IMR-90 (cell line): ENCODE results near the gene MED17. TPM values are rescaled to one million over a fixed set of nuclear protein-coding genes. Genes with fewer than 3 reads are reported as not detected.

Experiments
- ATAC-seq: fragments of 200-7000 bp; cut with Tn5 transposase; 2 replicates; pipeline ENCODE4 v1.9.1; 2020; ENCODE audit warnings: low read depth, mild to moderate bottlenecking, moderate library complexity
- BruUV-seq: library from RNA; stranded (reverse); fragments of 400-500 nt; replicated peaks from 2 replicates; lab custom pipeline; 2021; lab: Mats Ljungman, UMichigan
- CTCF ChIA-PET: fragments of 300-600 bp; formaldehyde crosslinking; extraction: SDS; loops from one replicate; lab custom pipeline; 2021; ENCODE audit warnings: antibody characterized with exemption; lab: Yijun Ruan, JAX
- POLR2A ChIA-PET: fragments of 300-600 bp; sonication (Branson Sonifier 250); formaldehyde crosslinking; loops from one replicate; lab custom pipeline; 2022; ENCODE audit warnings: antibody characterized with exemption; ENCODE audit not compliant: unreplicated experiment; lab: Charles Lee
- DNase-seq: peaks from one replicate; pipeline ENCODE4 v3.0.0; 2013
- H2AFZ ChIP-seq: replicated peaks from 2 replicates; pipeline ENCODE3; 2013; ENCODE audit warnings: low read length, mild to moderate bottlenecking; ENCODE audit not compliant: poor library complexity
- H2AK5ac ChIP-seq: 2 replicates; pipeline ENCODE4 v1.6.1; 2013; ENCODE audit warnings: low read depth, low read length, inconsistent platforms
- H2AK9ac ChIP-seq: replicated peaks from 2 replicates; pipeline ENCODE3; 2013; ENCODE audit warnings: mild to moderate bottlenecking, low read depth, low read length, moderate library complexity; ENCODE audit not compliant: poor library complexity
- H2BK120ac ChIP-seq: 2 replicates; pipeline ENCODE4 v1.6.1; 2013; ENCODE audit warnings: low read depth, low read length, inconsistent platforms
- H2BK15ac ChIP-seq: 3 replicates; pipeline ENCODE4 v1.6.1; 2013; ENCODE audit warnings: low read depth, low read length, inconsistent platforms
- H2BK20ac ChIP-seq: 2 replicates; pipeline ENCODE4 v1.6.1; 2013; ENCODE audit warnings: low read depth, mild to moderate bottlenecking, inconsistent platforms, low read length, moderate library complexity
- H2BK5ac ChIP-seq: 2 replicates; pipeline ENCODE4 v1.6.1; 2013; ENCODE audit warnings: mild to moderate bottlenecking, low read depth, low read length, inconsistent platforms; ENCODE audit not compliant: poor library complexity, severe bottlenecking
- H3K14ac ChIP-seq: replicated peaks from 2 replicates; pipeline ENCODE4 v1.6.1; 2013; ENCODE audit warnings: low read depth, low read length, inconsistent platforms
- H3K18ac ChIP-seq: 2 replicates; pipeline ENCODE4 v1.6.1; 2013; ENCODE audit warnings: low read depth, low read length, control low read depth
- H3K23ac ChIP-seq: 2 replicates; pipeline ENCODE4 v1.6.1; 2013; ENCODE audit warnings: low read depth, low read length, inconsistent platforms
- H3K27ac ChIP-seq: 2 replicates; pipeline ENCODE4 v1.5.1; 2013; ENCODE audit warnings: mild to moderate bottlenecking, control low read depth, low read length; ENCODE audit not compliant: insufficient read depth
- H3K27me3 ChIP-seq: 2 replicates; pipeline ENCODE4 v1.6.1; 2013; ENCODE audit warnings: low read length; ENCODE audit not compliant: control insufficient read depth, insufficient read depth
- H3K36me3 ChIP-seq: 2 replicates; pipeline ENCODE4 v1.6.1; 2013; ENCODE audit warnings: low read length, mixed read lengths; ENCODE audit not compliant: control insufficient read depth, insufficient read depth
- H3K4ac ChIP-seq: 2 replicates; pipeline ENCODE4 v1.6.1; 2013; ENCODE audit warnings: low read depth, low read length, inconsistent platforms
- H3K4me1 ChIP-seq: 2 replicates; pipeline ENCODE4 v1.6.1; 2013; ENCODE audit warnings: low read length, mixed read lengths; ENCODE audit not compliant: control insufficient read depth, insufficient read depth
- H3K4me2 ChIP-seq: 2 replicates; pipeline ENCODE4 v1.6.1; 2013; ENCODE audit warnings: low read depth, mild to moderate bottlenecking, control low read depth, low read length, moderate library complexity
- H3K4me3 ChIP-seq: 2 replicates; pipeline ENCODE4 v1.5.1; 2013; ENCODE audit warnings: low read depth, mild to moderate bottlenecking, control low read depth, low read length, moderate library complexity; ENCODE audit not compliant: insufficient read depth
- H3K56ac ChIP-seq: 2 replicates; pipeline ENCODE4 v1.6.1; 2013; ENCODE audit warnings: low read length, inconsistent platforms; ENCODE audit not compliant: insufficient read depth; ENCODE audit errors: extremely low read depth
- H3K79me1 ChIP-seq, 2 experiments: 2 replicates each; pipeline ENCODE4 v1.6.1; 2013; ENCODE audit warnings: low read length in 2 of 2, inconsistent platforms in 1 of 2, low read depth in 1 of 2
- H3K9ac ChIP-seq: 2 replicates; pipeline ENCODE4 v1.6.1; 2013; ENCODE audit warnings: low read depth, low read length, control low read depth
- H3K9me1 ChIP-seq: 2 replicates; pipeline ENCODE4 v1.6.1; 2013; ENCODE audit warnings: low read length, inconsistent platforms; ENCODE audit not compliant: insufficient read depth
- H3K9me3 ChIP-seq: 2 replicates; pipeline ENCODE4 v1.6.1; 2013; ENCODE audit warnings: low read length; ENCODE audit not compliant: control insufficient read depth, insufficient read depth
- H4K20me1 ChIP-seq: 2 replicates; pipeline ENCODE4 v1.6.1; 2013; ENCODE audit warnings: low read length, inconsistent platforms; ENCODE audit not compliant: insufficient read depth
- H4K5ac ChIP-seq: 2 replicates; pipeline ENCODE4 v1.6.1; 2013; ENCODE audit warnings: mild to moderate bottlenecking, low read depth, low read length, control low read depth
- H4K8ac ChIP-seq, 2 experiments: 2 replicates each; pipeline ENCODE4 v1.6.1; 2013; ENCODE audit warnings: low read depth in 2 of 2, low read length in 2 of 2, control low read depth in 1 of 2, inconsistent platforms in 1 of 2
- H4K91ac ChIP-seq: 2 replicates; pipeline ENCODE4 v1.6.1; 2013; ENCODE audit warnings: low read depth, low read length, inconsistent platforms; ENCODE audit not compliant: insufficient read depth
- BHLHE40 ChIP-seq: fragments of 150-350 bp; IDR thresholded peaks from 2 replicates; pipeline ENCODE4 v1.6.1; 2016; ENCODE audit warnings: mild to moderate bottlenecking, low read depth, low read length
- CEBPB ChIP-seq: IDR thresholded peaks from 2 replicates; pipeline ENCODE4 v1.6.1; 2012; ENCODE audit warnings: low read depth, low read length, improper control_type of control experiment
- CHD1 ChIP-seq: IDR thresholded peaks from 2 replicates; pipeline ENCODE4 v1.6.1; 2012; ENCODE audit warnings: low read depth, low read length, improper control_type of control experiment
- FOS ChIP-seq: fragments of 150-350 bp; IDR thresholded peaks from 2 replicates; pipeline ENCODE4 v1.6.1; 2016; ENCODE audit warnings: low read depth, low read length
- MAFK ChIP-seq: IDR thresholded peaks from 2 replicates; pipeline ENCODE4 v1.6.1; 2012; ENCODE audit warnings: low read depth, low read length, improper control_type of control experiment
- MAZ ChIP-seq: IDR thresholded peaks from 2 replicates; pipeline ENCODE4 v1.6.1; 2012; ENCODE audit warnings: low read depth, mild to moderate bottlenecking, low read length, improper control_type of control experiment, moderate library complexity, borderline replicate concordance
- MXI1 ChIP-seq: IDR thresholded peaks from 2 replicates; pipeline ENCODE4 v1.6.1; 2012; ENCODE audit warnings: low read depth, mild to moderate bottlenecking, low read length, moderate library complexity, borderline replicate concordance
- POLR2A ChIP-seq: IDR thresholded peaks from 2 replicates; pipeline ENCODE4 v1.6.1; 2012; ENCODE audit warnings: mild to moderate bottlenecking, low read depth, low read length
- RAD21 ChIP-seq: IDR thresholded peaks from 2 replicates; pipeline ENCODE4 v1.6.1; 2012; ENCODE audit warnings: low read length, improper control_type of control experiment
- RCOR1 ChIP-seq: IDR thresholded peaks from 2 replicates; pipeline ENCODE4 v1.6.1; 2012; ENCODE audit warnings: mild to moderate bottlenecking, low read length, improper control_type of control experiment; ENCODE audit not compliant: insufficient replicate concordance
- RFX5 ChIP-seq: IDR thresholded peaks from 2 replicates; pipeline ENCODE4 v1.8.0; 2012; ENCODE audit warnings: low read depth, mild to moderate bottlenecking, low read length, moderate library complexity
- SMC3 ChIP-seq: fragments of 150-350 bp; IDR thresholded peaks from 2 replicates; pipeline ENCODE4 v1.6.1; 2016; ENCODE audit warnings: low read depth, mild to moderate bottlenecking, antibody characterized with exemption, low read length, moderate library complexity
- WGBS, 2 experiments: methylation state at CpG; one replicate each; pipeline versions ENCODE4 v1.1.5 to v1.1.7; 2013; ENCODE audit warnings: missing lambda C conversion rate in 2 of 2; ENCODE audit not compliant: insufficient read length in 1 of 2; ENCODE audit errors: extremely low coverage in 2 of 2; 5-methylcytosine and 5-hydroxymethylcytosine counted together
- dilution Hi-C: fragments of 300-500 bp; cut with HindIII; formaldehyde crosslinking; loops from one replicate; pipeline ENCODE4 v1.14.3; 2018; ENCODE audit warnings: low sequenced_read_pairs; ENCODE audit not compliant: unreplicated experiment
- in situ Hi-C: fragments of 300-500 bp; cut with MboI; formaldehyde crosslinking; loops from 3 replicates; pipeline ENCODE4 v1.14.3; 2019; ENCODE audit warnings: low sequenced_read_pairs, inconsistent platforms, mixed read lengths
- intact Hi-C: fragments of 100-400 bp; cut with micrococcal nuclease; formaldehyde crosslinking; loops from 2 replicates; pipeline ENCODE4 v1.10.0; 2022
- polyA plus RNA-seq, 3 experiments: library from polyadenylated mRNA; depleted of rRNA; stranded (reverse); fragments of >200 nt; gene quantifications; 2 replicates each; pipeline ENCODE4 v1.2.3, GENCODE V29; 2012; ENCODE audit warnings: low replicate concordance in 1 of 3
- total RNA-seq: library from RNA; depleted of rRNA; stranded (reverse); fragments of >200 nt; gene quantifications from 2 replicates; pipeline ENCODE4 v1.2.3, GENCODE V29; 2012
- TF ChIP-seq, protein P1 (sequence below): conservative IDR thresholded peaks from 2 replicates; pipeline ENCODE4 v1.5.1; 2012; ENCODE audit warnings: mild to moderate bottlenecking, low read depth, low read length, improper control_type of control experiment
- TF ChIP-seq, protein P2 (sequence below): fragments of 150-350 bp; IDR thresholded peaks from 2 replicates; pipeline ENCODE4 v1.6.1; 2016; ENCODE audit warnings: low read depth, mild to moderate bottlenecking, low read length, moderate library complexity, borderline replicate concordance

Gene MED17
- total and polyA plus RNA-seq, 2 of the 4 experiments (the other 2 are of a cell fraction): 20.0 to 23.3 TPM

DNA sequence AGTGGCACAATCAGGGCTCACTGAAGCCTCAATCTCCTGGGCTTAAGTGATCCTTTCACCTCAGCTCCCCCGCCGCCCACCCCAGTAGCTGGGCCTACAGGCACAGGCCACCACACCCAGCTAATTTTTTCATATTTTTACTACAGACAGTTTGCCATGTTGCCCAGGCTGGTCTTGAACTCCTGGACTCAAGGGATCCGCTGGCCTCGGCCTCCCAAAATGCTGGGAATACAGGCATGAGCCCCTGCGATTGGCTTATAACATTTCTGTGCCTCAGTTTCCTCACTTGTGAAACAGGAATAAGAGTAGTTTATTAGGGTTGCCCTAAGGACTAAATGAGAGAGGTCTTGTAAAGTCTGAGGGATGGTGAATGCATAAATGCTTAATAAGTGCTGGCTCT lies 65.1 kb downstream of the MED17 start:
- Histone ChIP-seq H3K79me1 (no peaks in the 10 kb centered on the region), H4K91ac (no peak overlapping the region), H3K14ac (no peak overlapping the region), H3K4me2 (no peak overlapping the region), H2AK5ac (no peak overlapping the region), H3K9me3 (no peaks in the 10 kb centered on the region), H4K20me1 (no peaks in the 10 kb centered on the region), H3K56ac (no peak overlapping the region), H2BK5ac (no peak overlapping the region), H4K8ac (peak overlapping the region; percentile 41 to 96; a peak in 2 of 4 replicates), H3K27me3 (peaks cover 5% of the 10 kb centered on the region), H2AK9ac (peak overlapping the region; percentile 62), H3K4me1 (peaks cover 11% of the 10 kb centered on the region), H3K4me3 (no peak overlapping the region), H2BK20ac (no peak overlapping the region), H2BK15ac (no peak overlapping the region), H3K9ac (no peak overlapping the region), H3K23ac (no peak overlapping the region), H3K9me1 (peaks cover 7% of the 10 kb centered on the region; the same call in 1 of the 2 replicates), H2BK120ac (no peak overlapping the region), H3K36me3 (no peaks in the 10 kb centered on the region), H3K18ac (no peak overlapping the region), H4K5ac (no peak overlapping the region), H3K27ac (no peak overlapping the region), H3K4ac (no peak overlapping the region), H2AFZ (peak overlapping the region; percentile 86)
- ChIA-PET CTCF (no interaction called here), POLR2A (no interaction called here)
- ATAC-seq: no peak
- BruUV-seq: no TSS peak
- DNase-seq: no peak
- 100% methylated on average over 4 of the region's 5 CpGs; no CpG with 5 or more reads in 1 of the 2 experiments for WGBS, 2 experiments
- intact Hi-C loops (no loop called here), dilution Hi-C loops (no loop called here), in situ Hi-C loops (no loop called here)
- TF ChIP-seq, protein P1, sequence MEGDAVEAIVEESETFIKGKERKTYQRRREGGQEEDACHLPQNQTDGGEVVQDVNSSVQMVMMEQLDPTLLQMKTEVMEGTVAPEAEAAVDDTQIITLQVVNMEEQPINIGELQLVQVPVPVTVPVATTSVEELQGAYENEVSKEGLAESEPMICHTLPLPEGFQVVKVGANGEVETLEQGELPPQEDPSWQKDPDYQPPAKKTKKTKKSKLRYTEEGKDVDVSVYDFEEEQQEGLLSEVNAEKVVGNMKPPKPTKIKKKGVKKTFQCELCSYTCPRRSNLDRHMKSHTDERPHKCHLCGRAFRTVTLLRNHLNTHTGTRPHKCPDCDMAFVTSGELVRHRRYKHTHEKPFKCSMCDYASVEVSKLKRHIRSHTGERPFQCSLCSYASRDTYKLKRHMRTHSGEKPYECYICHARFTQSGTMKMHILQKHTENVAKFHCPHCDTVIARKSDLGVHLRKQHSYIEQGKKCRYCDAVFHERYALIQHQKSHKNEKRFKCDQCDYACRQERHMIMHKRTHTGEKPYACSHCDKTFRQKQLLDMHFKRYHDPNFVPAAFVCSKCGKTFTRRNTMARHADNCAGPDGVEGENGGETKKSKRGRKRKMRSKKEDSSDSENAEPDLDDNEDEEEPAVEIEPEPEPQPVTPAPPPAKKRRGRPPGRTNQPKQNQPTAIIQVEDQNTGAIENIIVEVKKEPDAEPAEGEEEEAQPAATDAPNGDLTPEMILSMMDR: no peak
- TF ChIP-seq CHD1 (no peak), SMC3 (no peak), MAZ (no peak), MXI1 (no peak), RAD21 (no peak), RCOR1 (no peak), MAFK (no peak), RFX5 (no peak), BHLHE40 (no peak), FOS (no peak), CEBPB (no peak), POLR2A (no peak)
- TF ChIP-seq, protein P2, sequence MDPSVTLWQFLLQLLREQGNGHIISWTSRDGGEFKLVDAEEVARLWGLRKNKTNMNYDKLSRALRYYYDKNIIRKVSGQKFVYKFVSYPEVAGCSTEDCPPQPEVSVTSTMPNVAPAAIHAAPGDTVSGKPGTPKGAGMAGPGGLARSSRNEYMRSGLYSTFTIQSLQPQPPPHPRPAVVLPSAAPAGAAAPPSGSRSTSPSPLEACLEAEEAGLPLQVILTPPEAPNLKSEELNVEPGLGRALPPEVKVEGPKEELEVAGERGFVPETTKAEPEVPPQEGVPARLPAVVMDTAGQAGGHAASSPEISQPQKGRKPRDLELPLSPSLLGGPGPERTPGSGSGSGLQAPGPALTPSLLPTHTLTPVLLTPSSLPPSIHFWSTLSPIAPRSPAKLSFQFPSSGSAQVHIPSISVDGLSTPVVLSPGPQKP: no peak
